SIG-M5 treated with dmso at 0.1 percent for 504 hours (cell line): ENCODE results near the gene SP3.

Source experiments
- DNase-seq: peaks from one replicate; lab custom pipeline; 2025; ENCODE audit not compliant: unreplicated experiment; lab: John Stamatoyannopoulos, UW

Gene SP3

DNA sequence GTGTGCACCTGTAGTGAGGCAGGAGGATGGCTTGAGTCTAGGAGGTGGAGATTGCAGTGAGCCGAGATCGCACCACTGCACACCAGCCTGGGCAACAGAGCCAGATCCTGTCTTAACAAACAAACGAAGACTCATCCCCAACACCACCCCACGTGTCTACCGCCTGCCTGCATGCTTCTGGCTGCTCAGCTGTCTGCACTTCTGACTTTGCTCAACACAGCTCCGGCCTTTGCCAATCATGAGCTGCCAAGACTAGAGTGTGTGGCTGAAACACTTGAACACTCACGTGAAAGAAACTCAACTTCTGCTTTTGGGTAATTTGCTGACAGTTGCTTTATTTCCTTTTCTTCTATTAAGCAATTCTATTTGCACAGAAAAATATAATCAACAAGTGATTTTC lies 32.1 kb upstream of the SP3 start:
- DNase-seq, result peak; percentile 98

DNA sequence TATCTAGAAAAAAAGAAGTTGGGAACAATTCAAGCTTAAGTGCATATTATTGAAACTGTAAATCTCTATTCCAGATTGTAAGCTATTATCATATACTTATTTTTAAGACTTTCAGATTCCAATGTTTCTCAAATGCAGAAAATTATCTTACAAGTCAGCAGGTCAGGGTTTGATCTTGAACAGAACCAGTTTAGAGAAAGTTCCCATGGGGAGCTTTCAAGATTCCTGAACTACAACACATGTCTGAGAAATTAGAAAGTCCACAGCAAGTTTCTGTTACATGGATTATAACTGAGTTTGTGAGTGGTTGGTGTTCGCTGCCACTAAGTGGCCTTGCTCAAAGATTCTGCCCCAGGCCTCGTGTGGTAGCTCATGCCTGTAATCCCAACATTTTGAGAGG lies 31.6 kb upstream of the SP3 start:
- no peak for DNase-seq

DNA sequence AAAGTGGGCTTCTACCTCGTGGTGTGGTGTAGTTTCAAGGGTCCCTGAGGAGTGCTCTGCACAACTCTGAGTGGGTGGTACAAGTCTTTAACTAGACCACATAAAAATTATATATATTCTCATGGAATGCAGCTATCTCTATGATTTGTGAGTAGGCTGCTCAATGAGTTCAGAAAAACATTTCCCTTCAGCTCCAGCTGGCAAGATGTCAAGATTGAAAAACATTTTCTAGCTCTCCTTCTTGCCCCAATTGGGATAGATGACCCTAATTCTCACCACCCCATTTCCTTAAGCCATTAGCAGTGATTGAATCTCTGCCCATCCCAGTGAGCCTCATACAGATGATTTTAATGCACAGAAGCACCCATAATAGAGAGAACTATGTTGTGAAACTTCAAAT lies 28.3 kb upstream of the SP3 start:
- no peak for DNase-seq

DNA sequence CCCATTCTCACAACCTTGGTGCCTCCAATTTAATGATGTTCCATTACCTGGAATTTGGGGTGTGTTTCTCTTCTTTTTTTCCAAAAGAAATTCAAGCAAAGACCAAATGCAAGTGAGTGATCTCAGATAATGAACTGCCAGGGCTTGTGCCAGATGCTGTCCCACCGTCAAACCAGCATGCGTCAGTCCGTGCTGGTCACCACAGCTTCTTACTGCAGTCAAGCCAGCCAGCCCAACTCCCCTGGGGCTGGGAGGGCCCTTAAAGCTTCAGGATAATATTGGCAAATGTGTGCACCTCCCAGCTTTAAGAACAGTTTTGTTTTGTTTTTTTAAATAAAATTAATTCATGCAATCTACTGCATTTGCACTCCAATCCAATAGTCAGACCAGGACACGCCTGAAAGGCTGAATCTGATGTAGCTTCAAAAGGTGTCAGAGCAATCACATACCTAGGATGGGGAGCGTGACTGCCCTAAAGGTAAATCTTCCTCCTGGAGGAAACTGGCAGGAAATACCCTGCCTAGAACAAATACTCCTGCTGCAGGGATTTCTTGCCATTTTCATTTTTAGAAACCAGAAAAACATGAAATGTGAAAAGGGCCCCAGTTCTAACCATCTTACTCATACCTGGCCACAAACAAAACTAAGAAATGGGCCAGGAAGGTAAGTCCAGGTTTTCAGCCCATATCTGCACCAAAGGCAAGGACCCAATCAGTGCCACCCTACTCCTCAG lies 26.8 kb upstream of the SP3 start:
- no peak for DNase-seq

DNA sequence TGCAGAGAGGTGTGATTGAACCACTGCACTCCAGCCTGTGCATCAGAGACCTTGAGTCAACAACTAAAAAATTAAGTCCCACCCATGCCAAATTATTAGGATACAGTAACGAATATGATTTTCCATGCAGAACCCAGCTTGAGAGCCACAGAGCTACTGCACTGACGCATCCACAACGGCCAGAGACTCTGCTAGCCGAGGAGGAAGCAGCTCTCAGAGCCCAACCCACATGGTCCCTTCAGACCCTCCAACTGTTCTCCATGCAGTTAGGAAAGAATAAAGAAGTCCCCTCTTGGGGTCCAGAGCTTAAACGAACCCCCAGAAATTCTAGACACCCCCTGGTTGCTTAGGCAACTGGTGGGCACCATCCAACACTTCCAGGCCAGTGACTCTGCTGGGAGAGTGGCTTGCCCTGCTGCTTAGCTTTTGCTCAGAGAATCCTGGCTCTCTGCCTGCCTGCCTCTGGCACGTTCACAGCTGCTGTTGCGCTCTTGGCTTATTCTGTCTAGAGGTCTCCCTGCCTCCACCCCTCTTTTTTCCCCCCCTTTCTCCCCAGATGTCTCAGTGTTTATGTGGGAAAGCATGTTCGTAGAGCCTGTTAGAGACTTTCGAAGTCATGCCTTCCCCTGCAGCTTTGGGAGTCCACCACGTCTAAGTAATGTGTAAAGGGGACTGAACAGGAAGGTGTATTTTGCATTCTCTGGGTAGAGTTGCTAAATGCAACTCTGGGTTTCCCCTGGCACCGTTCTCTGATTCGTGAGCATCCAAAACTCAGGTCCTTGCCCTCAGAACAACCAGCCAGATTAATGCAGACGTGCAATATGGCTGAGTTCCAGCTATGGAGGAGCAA lies 26.0 kb upstream of the SP3 start:
- no peak for DNase-seq

DNA sequence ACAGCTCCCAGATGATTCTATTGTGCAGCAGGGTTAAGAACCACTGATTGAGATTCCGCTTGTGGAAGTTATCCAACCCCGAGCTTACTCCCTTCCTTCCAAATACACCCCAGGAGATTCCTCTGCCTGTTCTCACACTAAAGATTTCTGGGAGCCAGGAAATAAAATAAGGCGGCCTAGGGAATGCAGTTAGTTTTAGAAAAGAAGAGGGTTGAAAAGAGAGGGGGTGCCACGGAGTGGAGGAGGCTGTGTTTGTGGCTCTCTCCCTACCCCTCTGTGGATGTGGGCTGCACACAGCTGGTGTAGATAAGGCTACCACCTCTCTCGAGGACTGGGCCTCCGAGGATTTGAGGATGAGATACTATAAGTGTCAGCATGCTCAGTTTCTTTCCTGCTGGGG lies 25.1 kb upstream of the SP3 start:
- DNase-seq, result no peak

DNA sequence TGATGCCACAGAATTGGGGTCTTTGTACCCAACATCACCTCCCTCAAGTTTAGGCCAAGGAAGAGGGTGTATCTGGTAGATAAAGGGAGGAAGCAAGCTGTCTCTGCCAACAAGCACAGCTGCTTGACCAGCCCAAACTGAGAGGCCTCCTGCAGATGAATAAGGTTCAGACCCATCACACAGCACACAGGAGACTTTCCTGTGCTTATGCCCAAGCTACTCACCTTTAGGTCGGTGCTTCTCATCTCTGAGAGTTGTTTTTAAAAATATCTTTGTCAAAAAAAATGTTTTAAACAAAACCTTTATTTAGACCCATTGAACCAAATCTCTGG lies 24.7 kb upstream of the SP3 start:
- no peak for DNase-seq

DNA sequence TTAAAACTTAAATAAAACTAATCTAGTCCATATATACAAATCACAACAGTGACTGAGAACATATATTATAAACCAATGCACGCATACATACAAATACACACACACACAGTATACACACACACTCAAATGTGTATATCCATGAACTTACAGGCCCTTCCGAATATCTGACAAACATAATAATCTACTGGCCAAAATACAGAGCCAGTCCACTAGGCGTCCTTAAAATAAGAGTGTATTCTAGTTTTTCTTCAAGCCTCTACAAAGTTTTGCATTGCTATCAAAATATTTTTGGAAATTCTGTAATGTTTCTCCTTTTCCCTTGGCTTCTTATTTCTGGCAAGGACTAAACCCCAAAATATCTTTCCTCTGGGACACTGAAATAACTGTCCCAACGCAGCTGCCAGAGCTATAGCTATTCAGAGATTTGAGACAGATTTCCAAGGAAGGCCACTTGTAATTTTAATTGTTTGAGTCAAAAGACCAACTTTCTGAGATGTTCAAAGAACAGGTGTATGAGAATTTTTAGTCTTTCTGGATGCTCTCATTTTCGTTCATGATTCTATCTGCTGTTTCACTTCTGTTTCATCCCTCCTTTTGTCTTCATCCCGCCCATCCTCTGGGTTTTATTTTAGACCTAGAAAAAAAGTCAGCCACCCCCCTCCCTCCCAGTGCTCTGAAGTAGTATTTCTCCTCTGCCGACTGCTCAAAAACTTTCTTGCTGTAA lies 24.1 kb upstream of the SP3 start:
- no peak for DNase-seq

DNA sequence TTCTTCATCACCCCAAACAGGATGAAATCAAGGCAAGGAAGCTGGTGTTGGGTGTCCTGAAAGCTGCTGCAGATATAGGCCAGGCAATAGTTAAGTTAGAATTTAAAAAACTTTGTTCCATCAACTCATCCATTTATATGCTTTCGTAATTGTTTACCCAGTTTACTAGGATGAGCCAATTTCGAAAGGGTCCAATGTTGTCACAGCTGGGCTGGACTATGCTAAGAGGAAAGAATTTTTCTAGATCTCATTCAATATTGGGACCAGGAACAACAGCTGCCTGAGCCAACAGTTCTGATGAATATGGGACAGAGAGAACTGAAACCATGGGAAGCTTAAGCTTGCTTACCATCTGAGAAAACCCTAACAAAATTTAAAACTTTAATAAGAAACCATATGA lies 21.6 kb upstream of the SP3 start:
- no peak for DNase-seq

DNA sequence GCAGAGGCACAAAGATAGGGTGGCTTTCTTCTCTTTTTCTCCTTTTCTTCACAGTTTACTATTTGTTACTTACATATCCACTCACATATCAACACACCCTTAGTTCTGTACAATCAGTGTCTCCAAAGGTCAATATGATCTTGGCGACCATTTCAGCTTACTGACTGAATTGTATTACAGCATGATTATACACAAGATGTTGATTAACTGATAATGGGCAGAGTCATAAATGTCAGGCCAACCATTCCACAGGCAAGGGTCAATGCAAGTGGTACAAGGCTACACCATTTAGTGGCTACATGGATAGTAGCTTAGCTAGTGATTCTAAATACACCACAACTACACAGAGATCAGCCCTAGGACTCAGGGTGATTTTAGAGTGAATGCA lies 20.4 kb upstream of the SP3 start:
- no peak for DNase-seq

DNA sequence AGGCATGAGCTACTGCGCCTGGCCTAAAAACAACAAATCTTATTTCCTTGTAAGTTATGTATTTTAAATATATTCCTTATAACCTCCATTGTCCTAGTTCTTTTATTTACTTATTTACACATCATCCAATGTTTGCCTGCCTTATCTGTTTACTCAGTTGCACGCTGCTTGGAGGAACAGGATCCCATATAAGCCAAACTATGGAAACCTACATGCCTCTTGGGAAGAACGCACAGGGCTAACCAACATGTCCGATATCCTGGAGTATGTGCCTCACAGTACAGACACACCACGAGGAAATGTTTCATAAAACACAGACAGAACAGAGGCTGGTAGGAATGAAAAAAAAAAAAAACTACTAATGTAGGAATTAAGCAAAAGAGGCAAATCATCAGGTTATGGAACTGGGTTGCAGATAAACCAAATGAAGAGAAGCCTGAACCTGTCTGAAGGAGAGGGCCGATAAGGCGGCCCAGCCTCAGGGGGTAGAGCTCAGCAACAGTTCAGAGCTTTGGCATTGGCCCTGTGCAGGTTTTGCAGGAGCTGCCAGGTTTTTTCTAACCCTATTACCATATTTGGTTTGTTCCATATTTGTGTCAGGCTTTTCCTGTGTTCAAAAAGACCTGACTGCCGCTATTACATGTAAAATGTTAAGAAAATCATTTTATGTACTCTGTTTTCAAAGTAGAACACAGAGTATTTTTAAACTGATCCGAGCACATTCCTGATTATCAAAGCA lies 19.9 kb upstream of the SP3 start:
- no peak for DNase-seq

DNA sequence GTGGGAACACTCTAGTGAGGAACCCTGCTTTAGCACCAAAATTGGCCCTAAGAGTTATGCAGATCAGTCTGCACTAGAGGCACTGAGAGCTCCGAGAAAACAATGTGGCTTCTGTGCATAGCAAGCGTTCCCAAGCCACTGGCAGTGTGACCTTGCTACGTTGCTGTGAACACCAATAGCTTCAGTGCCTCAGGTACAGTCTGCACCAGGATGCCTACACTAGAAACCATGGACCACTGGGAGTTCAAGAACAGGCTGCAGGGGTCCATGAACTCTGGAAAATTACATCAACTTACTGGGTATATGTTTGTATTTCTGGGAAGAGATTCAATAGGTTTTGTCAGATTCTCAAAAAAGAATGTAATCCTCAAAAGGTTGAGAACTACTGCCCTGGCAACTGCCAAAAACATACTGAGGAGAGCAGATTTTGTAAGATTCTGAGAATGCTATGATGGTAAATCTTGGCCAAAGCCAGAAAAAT lies 18.3 kb upstream of the SP3 start:
- DNase-seq, result no peak

DNA sequence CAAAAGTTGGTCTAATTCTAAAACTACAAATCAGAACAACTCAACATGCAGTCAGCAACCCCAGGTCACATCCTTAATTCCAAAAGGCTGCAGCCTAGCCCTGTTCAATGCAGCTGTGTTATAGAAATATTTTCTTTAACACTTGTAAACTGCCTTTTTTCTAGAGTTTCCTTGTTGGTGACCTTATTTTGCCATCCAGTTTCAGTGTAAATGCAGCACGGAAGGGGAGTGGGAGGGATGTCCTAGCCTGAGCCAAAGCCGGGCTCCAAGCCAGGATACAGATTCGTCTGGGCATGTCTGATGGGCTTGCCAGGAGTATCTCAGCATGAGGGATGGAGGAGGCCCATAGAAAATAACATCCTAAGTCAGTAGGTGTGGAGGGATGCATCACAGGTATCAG lies 17.7 kb upstream of the SP3 start:
- no peak for DNase-seq

DNA sequence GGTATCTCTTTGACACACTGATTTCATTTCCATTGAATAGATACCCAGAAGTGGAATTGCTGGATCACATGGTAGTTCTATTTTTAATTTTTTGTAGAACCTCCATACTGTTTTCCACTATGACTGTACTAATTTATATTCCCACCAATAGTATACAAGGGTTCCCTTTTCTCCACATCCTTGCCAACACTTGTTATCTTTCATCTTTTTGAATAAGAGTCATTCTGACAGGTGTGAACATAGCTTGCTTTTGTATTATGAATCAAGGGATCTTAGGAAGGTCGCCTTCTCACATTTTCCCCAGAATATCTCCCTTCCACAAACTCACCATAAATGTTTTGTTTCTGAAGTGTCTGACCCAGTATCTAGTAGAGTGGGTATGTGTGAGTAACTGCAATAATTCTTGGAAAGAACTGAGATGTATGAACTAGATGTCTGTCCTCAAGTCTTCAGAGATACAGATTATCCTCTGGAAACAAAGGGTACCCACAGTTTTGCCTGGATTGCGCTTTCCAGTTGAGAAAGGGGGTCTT lies 17.1 kb upstream of the SP3 start:
- DNase-seq, result no peak

DNA sequence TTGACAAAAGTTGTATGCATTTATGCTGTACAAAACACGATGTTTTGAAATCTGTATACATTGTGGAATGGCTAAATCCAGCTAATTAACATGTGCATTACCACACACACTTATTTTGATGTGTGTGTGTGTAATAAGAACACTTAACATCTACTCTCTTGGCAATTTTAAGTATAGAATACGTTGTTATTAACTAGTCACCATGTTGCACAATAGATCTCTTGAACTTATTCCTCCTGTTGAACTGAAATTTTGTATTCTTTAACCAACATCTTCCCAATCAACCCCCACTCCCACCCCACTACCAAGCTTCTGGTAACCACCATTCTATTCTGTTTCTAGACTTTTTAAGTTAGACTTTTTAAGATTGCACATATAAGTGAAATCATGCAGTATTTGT lies 16.3 kb upstream of the SP3 start:
- no peak for DNase-seq

DNA sequence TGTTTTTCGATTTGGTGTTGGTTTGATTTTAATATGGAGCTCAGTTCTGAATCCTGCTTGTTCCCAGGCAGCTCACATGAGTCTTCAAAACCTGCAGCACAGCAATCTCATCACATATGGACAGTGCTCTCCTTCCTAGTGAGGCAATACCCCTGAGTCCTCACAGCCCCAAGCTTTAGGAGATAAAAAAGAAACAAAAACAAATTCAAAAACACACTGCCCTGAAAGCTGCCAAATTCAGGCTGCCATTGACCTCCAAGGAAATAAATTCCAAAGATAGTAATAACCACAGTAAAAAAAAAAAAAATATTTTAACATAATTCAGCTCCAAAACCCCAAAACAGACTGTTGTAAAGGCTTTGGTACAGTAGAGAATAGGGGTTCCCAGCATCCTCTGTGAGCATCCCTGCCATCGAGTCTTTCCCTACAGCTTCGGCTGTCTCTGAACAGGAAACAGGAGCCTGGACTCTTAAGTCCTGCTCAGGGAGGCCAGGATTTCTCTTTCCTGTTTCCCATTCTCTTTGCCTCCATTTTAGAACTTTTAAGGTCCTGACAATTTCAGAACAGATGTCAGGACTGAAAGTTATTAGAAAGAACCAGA lies 14.7 kb upstream of the SP3 start:
- DNase-seq, result no peak

DNA sequence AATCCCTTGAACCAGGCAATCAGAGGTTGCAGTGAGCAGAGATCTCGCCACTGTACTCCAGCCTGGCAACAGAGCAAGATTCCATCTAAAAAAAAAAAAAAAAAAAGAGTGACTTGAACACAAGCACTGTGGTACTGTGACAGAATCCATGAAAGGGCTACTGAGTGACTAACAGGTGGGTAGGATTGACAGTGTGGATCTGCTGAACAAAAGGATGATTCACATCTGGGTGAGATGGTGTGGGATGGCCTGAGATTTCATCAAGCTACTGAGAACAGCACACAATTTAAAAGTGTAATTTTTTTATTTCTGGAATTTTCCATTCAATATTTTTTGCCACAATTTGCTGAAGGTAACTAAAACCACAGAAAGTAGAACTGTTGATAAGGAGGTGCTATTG lies 13.3 kb upstream of the SP3 start:
- no peak for DNase-seq

DNA sequence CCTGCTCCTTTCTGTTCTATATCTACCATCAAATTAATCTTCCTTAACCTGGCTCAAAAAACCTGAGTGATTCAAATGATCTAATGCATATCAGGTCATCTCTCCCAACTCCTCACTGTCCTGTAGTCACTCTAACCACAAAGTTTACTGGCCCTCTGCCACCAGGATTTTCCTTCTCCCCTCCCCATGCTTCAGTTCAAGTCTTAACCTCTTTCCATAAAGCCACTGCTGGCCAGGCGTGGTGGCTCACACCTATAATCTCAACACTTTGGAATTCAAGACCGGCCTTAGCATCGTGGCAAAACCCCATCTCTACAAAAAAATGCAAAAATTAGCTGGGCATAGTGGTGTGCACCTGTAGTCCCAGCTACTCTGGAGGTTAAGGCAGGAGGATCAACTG lies 7.5 kb upstream of the SP3 start:
- no peak for DNase-seq

DNA sequence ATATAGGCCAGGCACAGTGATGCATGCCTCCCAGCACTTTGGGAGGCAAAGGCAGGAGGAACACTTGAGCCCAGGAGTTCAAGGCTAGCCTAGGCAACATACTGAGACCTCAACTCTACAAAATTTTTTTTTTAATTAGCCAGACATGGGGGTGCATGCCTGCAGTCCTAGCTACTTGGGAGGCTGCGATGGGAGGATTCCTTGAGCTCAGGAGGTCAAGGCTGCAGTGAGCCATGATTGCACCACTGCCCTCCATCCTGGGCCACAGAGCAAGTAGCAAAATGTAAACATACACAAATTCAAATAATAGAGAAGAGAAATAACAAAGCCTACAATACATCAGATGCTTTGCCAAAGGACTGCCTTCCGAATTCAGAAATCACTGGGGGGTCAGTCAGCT lies 7.0 kb upstream of the SP3 start:
- DNase-seq, result no peak

DNA sequence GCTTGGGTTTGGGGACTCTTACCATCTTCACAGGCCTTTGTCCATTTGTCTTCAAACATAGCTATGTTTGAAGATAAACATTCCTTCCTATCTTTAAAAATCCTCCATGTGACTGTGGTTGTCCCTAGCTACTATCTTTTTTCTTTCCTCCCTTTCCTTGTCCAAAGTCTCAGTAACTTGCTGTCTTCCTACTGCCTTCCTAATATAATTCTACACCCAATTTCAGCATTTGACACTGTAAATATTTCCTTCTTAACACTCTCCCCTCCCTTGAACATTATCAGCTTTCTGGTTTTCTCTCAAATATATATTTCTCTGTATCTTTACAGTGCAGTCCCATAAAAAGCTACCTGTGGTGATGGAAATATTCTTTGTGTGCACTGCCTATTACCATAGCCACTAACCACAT lies 5.3 kb upstream of the SP3 start:
- no peak for DNase-seq

DNA sequence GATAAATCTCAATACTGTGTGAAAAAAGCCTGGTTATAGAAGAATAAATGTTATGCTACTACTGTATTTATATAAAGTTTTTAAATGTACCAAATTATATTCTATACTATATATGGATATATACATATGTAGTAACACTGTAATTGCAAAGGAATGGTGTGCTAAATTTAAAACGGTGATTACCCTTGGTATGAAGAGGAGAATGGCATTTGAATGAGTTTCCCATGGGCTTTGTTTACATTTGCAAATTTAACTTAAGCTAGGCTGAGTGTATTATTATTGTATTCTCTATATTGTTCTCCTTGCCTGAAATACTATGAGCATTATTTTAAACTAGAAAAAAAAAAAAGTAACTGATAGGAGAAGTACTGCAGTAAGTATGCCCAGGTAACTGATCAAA lies 4.7 kb upstream of the SP3 start:
- DNase-seq, result no peak
